HG03354 (cell line): ENCODE results near the gene ANKRD52.
"Not testable (repeated sequence)": the region's sequence is repeated elsewhere in the genome, so short reads cannot be mapped to it uniquely, and the experiment has no call there.

Experiments used
- ATAC-seq: cut with Tn5 transposase; IDR thresholded peaks from one replicate; pipeline ENCODE4 v1.9.1; 2021; ENCODE audit warnings: mild to moderate bottlenecking; ENCODE audit not compliant: unreplicated experiment, poor library complexity, severe bottlenecking

Gene ANKRD52

DNA sequence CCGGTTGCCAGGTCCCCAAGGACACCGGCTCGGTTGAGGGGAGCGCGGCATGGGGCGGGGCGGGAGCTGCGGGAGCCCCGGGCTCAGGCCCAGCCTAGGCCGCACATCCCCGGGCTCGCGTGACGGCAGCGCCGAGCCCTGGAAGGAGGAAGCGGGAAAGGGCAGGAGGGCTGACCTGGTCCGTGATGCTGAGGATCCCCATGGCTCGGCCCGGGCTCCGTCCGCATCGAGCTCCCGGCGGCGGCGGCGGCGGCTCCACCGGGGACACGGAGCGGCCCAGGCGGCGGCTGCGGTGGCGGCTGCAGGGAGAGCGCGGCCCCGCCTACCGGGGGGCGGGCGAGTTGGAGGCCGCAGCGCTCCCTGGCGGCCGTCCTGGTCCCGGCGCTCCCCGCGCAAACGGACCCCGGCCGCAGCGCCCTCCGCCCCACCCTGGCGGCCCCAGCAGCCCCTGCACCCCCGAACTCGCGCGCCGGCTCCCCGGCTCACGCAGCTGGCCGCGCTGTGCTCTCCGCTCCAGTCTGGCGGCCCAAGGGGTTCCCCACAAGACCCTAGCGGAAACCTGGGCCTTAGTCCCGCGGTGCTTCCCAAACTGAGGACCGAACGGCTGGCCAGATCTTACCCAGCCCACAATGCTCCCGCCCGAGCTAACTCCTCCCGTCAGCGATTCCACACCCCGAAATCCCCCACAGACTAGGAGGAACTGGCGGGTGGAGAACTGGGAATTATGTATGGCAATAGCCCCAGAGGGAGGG is at the start of gene ANKRD52:
Gene ANKRD52, minus strand, starts transcription at position 317 of the 752 bp plus-strand sequence. Its CDS starts 115 bp downstream, at position 202.
- ATAC-seq: peak; percentile 95

DNA sequence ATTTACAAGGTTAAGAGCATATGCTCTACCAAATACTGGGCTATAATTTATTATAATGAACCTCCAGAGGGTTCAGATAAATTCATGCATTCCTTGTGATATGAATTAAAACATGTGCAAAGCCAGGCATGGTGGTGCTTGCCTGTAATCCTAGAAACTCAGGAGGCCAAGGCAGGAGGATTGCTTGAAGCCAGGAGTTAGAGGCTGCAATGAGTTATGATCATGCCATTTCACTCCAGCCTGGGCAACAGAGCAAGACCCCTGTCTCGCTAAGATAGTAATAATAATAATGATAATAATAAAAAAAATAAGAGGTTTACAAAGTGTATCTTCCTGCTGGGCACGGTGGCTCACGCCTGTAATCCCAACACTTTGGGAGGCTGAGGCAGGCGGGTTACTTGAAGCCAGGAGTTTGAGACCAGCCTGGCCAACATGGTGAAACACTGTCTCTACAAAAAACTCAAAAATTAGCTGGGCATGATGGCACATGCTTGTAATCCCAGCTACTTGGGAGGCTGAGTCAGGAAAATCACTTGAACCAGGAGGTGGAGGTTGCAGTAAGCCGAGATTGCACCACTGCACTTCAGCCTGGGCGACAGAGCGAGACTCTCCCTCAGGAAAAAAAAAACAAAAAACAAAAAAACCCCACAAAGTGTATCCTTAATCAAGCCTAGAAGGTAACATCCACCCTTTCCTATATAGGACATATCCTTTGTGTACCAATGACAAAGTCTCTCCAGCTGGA is 49.2 kb upstream of the ANKRD52 start:
- ATAC-seq: no peak

- ATAC-seq: no peak
Observed at GRCh38 chr12:56304872-56305590, 46.8 kb upstream of the ANKRD52 start.

GRCh38 chr12:56304276-56304675 is 46.1 kb upstream of the ANKRD52 start:
- ATAC-seq: no peak

DNA sequence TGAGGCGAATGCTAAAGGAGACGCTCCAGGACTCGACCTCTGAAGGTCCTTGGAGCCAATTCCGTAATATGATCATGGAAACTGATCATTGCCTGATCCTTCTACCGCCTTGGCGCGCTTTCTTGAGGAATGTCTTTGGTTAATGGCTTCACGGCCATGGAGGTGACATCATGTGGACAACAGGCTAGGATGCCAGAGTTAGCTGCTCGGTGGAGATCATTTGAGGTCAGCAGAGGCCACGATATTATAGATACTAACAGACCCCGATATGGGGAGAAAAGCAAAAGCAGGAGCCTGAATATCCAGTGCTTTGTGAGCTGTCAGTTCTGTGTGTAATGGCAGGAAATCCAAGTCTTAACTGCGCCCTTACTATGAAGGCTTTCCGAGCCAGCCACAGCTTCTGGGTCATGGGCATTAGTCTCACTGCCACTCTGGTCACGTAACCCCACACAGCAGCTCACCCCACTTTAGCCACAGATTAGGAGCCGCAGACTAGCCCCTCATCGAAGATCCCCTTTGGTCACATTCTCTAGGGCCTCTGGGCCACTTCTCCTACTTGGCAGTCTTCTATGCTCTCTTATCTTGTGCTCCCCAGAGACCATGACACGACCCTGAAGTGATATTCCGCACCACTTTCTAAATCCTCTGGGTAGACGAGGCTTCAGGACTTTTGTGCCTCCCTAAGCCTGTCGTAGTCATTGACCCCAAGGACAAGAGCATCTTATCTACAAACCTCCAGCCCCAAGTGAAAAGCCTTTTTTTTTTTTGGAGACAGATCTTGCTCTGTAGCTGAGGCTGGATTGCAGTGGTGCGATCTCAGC is 42.7 kb upstream of the ANKRD52 start:
- ATAC-seq: no peak

DNA sequence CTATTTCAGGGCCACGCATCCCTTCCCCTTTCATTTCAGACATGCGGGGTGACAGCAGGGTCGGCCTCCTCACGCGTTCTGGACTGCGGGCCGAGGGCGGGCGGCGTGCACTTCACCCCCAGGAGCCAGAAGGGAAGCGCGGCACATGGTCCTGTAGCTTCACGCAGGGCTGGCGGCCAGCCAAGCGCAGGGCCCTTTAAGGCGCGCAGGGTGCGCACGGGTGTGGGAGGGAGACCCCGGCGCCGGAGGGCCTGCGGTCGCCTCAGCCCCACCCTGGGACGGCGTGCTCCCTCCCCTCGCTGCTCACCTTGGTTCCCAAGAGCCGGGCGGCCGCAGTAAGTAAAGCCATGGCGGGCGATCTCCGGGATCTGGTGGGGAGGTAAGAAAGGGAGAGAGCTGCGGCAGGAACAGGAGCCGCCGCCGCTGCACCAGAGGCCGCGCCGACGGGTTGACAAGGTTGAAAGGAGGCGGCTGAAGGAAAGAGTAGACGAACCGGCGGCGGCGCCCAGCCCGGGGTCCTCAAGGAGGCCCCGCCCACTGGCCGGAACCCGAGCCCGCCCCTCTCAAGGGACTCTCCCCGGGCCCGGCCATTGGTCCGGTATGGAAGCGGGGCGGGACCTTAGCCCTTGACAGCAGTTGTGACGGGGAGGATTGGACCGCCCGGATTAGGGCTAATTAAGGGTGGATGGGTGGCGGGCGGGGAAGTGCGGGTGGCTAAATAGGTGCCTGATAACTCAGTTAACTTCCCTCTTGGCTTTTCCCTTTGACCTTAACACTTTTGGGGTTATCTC is 41.9 kb upstream of the ANKRD52 start, which contains the start of gene CS:
Gene CS, minus strand, starts transcription at position 478 of the 791 bp plus-strand sequence. Its CDS starts 129 bp downstream, at position 349.
- peak; percentile 94 for ATAC-seq

DNA sequence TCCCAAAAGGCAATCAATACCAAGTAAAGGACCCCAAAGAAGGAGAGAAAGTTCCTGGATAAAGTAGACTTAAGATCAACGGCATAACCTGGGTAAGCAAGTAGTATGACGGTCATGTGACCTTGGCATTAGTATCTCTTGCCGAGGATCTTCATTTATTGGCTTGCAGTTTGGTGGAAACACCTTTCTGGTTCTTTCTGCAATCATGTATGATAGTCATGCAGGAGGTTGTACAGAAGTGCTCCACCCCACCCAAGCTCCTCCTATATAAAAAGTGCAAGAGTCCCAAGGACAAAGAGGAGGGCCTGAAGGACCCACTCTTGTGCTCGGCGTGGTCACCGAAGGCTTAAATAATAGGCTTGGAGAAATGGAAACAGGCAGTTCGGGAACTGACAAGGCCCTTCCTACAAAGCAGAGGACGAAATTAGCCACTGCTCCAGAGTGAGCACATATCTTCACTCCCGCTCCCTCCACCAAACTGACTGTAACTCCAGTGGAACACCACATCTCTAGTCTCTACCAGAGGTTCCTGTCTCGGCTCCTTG is 41.2 kb upstream of the ANKRD52 start:
- ATAC-seq: no peak

DNA sequence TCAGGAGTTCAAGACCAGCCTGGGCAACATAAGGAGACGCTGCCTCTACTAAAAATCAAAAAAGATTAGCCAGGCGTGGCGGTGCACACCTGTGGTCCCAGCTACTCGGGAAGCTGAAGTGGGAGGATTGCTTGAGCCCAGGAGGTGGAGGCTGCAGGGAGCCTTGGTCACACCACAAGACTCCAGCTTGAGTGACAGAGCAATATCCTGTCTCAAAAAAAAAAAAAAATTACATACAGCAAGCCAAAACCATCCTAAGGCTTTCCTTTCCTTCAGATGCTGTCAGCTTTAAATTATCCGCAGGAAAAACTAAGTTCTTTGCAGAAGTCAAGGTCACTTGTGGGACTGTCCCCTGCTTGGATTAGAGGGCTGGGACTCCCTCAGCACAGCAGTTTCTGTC is 40.6 kb upstream of the ANKRD52 start:
- ATAC-seq: no peak

GRCh38 chr12:56297400-56297799 is 39.2 kb upstream of the ANKRD52 start:
- ATAC-seq: no peak

GRCh38 chr12:56296295-56296694 is 38.1 kb upstream of the ANKRD52 start:
- ATAC-seq: no peak

DNA sequence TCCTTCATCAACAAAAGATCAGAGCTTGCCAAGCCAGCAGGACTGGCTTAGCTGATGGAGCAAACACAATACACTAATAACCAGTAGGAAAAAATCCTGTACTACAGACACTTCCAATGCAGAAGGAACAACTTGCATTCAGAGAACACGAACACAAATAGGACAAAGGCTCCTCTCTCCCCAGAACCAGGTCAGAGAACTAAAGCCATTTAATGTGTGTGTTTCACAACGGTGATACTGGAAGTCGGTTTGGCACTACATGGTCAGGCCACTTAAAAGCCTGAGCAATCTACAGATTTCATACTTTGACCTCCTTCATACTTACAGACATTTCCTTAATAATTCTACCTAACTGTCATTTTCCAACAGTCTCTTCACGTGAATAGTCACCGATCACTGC is 35.6 kb upstream of the ANKRD52 start:
- no peak for ATAC-seq

- no peak for ATAC-seq
Observed at GRCh38 chr12:56288705-56289387, 30.7 kb upstream of the ANKRD52 start.

- ATAC-seq: no peak
Observed at GRCh38 chr12:56286044-56286830, 28.1 kb upstream of the ANKRD52 start.

DNA sequence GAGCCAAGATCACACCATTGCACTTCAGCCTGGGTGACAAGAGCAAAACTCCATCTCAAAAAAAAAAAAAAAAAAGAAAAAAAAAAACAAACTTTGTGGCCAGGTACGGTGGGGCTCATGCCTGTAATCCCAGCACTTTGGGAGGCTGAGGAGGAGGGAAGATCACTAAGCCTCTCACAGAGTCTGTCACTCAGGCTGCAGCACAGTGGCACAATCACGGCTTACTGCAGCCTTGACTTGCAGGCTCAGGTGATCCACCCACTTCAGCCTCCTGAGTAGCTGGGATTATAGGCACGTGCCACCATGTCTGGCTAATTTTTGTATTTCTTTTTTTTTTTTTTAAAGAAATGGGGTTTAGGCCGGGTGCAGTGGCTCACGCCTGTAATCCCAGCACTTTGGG is 26.1 kb upstream of the ANKRD52 start:
- ATAC-seq: not testable (repeated sequence)

GRCh38 chr12:56282579-56282978 is 24.4 kb upstream of the ANKRD52 start:
- ATAC-seq: no peak

DNA sequence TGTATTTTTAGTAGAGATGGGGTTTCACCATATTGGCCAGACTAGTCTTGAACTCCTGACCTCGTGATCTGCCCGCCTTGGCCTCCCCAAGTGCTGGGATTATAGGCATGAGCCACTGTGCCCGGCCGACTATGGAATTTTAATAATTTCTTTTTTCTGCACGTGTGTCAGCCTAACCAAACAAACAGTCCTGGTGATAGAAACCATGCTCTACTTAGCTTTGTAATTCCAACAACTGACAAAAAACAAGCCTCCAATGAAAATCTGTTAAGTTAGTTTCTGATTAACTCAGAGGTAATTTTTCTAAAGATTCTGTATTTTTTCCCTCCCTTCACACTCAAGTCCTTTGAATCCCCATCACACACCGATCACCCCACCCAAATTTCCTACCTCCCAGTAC is 23.8 kb upstream of the ANKRD52 start:
- no peak for ATAC-seq

GRCh38 chr12:56280849-56281248 is 22.7 kb upstream of the ANKRD52 start:
- no peak for ATAC-seq
